Measurements from ENCODE around the gene CEP135. TPM values are rescaled to one million over a fixed set of nuclear protein-coding genes. Genes with fewer than 3 reads are reported as not detected.

CEP135 gene
- total RNA-seq, 2 experiments from 2014 or later: 21.6 to 32.7 TPM

DNA sequence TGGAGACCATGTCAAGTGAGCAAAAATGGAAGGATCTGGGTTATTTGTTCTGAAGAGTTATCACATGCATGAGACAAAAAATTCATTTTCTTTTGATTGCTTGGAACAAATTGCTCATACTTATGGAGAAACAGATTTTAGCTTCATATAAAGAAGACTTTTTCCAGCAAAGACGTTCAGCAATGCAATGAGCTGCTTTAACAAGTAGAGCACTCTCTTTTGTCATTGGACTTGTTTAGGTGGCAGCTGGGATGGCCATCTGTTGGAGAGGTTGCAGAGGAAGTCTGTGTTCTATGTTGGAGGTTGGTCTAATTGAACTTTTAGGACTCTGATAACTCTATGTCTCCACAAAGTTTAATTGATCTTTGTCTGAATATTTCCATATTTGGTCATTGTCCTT is 19.9 kb upstream of the CEP135 start:
- Histone ChIP-seq H3K79me2 (ENCODE audit: insufficient read depth, low read depth, low read length) (no peaks in the 10 kb centered on the region), H3K9me2 (ENCODE audit: insufficient read depth, low read length) (no peaks in the 10 kb centered on the region), H3K36me3 (ENCODE audit: insufficient read depth, low read length) (no peaks in the 10 kb centered on the region), H2AFZ (ENCODE audit: low read length) (no peak overlapping the region), H3K27ac (ENCODE audit: low read depth, low read length, poor library complexity, severe bottlenecking) (no peak overlapping the region), H4K20me1 (ENCODE audit: insufficient read depth, low read length) (no peaks in the 10 kb centered on the region), H3K4me2 (ENCODE audit: low read length) (no peak overlapping the region), H3K9me3 (ENCODE audit: low read length) (no peaks in the 10 kb centered on the region; the same call in 1 of the 2 replicates), H3K4me3 (ENCODE audit: low read depth, low read length, poor library complexity, severe bottlenecking) (no peak overlapping the region), H3K4me1 (ENCODE audit: insufficient read depth, low read length, poor library complexity, severe bottlenecking) (no peaks in the 10 kb centered on the region)
- no TSS peak for BruUV-seq (replicated peaks)
- DNase-seq (ENCODE audit: low spot score): no peak
- TF ChIP-seq EZH2phosphoT487 (IDR thresholded peaks at IDR 0.05; ENCODE audit: borderline replicate concordance, low read depth, low read length): no peak
- TF ChIP-seq, protein P1, sequence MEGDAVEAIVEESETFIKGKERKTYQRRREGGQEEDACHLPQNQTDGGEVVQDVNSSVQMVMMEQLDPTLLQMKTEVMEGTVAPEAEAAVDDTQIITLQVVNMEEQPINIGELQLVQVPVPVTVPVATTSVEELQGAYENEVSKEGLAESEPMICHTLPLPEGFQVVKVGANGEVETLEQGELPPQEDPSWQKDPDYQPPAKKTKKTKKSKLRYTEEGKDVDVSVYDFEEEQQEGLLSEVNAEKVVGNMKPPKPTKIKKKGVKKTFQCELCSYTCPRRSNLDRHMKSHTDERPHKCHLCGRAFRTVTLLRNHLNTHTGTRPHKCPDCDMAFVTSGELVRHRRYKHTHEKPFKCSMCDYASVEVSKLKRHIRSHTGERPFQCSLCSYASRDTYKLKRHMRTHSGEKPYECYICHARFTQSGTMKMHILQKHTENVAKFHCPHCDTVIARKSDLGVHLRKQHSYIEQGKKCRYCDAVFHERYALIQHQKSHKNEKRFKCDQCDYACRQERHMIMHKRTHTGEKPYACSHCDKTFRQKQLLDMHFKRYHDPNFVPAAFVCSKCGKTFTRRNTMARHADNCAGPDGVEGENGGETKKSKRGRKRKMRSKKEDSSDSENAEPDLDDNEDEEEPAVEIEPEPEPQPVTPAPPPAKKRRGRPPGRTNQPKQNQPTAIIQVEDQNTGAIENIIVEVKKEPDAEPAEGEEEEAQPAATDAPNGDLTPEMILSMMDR (conservative IDR thresholded peaks at IDR 0.05; ENCODE audit: low read length): no peak
- ChIA-PET POLR2A (interaction anchor here (0.7 to 1.1 kb wide), 3 partner anchors 11 to 478 kb away, joined by 3 to 4 read pairs (median 3); no protein-coding TSS in a partner anchor), CTCF (ENCODE audit: unreplicated experiment) (no interaction called here)
- intact Hi-C loops (cut with micrococcal nuclease; ENCODE audit: unreplicated experiment): no loop called here

DNA sequence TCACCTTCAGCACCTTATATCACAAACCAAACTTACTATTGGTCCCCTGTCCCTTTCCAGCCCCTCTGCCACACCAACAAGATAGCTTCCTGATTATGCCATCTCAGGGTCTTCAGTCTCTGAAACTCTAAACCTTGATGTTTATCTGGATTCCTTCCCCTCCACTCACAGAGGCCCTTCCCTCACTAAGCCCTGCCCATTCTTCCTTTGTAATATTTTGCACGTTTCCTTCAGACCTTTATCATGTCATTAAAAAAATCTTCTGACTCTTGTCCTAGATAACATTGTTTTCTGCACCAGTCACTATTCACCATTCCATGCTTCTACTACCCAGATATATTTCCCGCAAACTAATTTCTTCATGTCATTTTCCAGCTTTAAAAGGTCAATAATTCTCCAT is 17.7 kb upstream of the CEP135 start:
- no peak overlapping the region for H2AFZ ChIP-seq (ENCODE audit: low read length)
- TF ChIP-seq, protein P1 (conservative IDR thresholded peaks at IDR 0.05; ENCODE audit: low read length): no peak
- TF ChIP-seq EZH2phosphoT487 (IDR thresholded peaks at IDR 0.05; ENCODE audit: borderline replicate concordance, low read depth, low read length): no peak
- DNase-seq (ENCODE audit: low spot score): no peak
- no peaks in the 10 kb centered on the region for H3K79me2 ChIP-seq (ENCODE audit: insufficient read depth, low read depth, low read length)
- H3K4me1 ChIP-seq (ENCODE audit: insufficient read depth, low read length, poor library complexity, severe bottlenecking): no peaks in the 10 kb centered on the region
- H3K9me2 ChIP-seq (ENCODE audit: insufficient read depth, low read length): no peaks in the 10 kb centered on the region
- H3K4me2 ChIP-seq (ENCODE audit: low read length): no peak overlapping the region
- peaks cover 6% of the 10 kb centered on the region; the same call in 1 of the 2 replicates for H3K9me3 ChIP-seq (ENCODE audit: low read length)
- ChIA-PET POLR2A (interaction anchor here (0.9 kb wide), 1 partner anchor 9 kb away, joined by 4 read pairs; no protein-coding TSS in a partner anchor), CTCF (ENCODE audit: unreplicated experiment) (no interaction called here)
- no peaks in the 10 kb centered on the region for H3K36me3 ChIP-seq (ENCODE audit: insufficient read depth, low read length)
- intact Hi-C loops (cut with micrococcal nuclease; ENCODE audit: unreplicated experiment): no loop called here
- BruUV-seq (replicated peaks): no TSS peak
- H3K4me3 ChIP-seq (ENCODE audit: low read depth, low read length, poor library complexity, severe bottlenecking): no peak overlapping the region
- H4K20me1 ChIP-seq (ENCODE audit: insufficient read depth, low read length): no peaks in the 10 kb centered on the region
- H3K27ac ChIP-seq (ENCODE audit: low read depth, low read length, poor library complexity, severe bottlenecking): no peak overlapping the region

DNA sequence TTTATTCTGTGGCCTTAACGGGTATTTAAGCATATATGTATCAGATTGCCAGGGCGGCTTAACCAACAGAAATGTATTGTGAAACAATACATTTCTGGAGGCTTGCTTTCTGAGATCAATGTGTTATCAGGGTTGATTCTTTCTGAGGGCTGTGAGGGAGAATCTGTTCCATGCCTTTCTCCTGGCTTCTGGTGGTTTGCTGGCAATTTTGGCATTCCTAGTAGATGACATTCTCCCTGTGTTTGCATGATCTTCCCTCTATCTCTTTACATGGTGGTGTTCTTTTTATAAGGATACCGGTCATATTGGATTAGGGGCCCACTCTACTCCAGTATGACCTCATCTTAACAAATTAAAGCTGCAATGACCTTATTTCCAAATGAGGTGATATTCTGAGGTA is 16.9 kb upstream of the CEP135 start:
- BruUV-seq (replicated peaks): no TSS peak
- TF ChIP-seq, protein P1 (conservative IDR thresholded peaks at IDR 0.05; ENCODE audit: low read length): no peak
- no peak for TF ChIP-seq EZH2phosphoT487 (IDR thresholded peaks at IDR 0.05; ENCODE audit: borderline replicate concordance, low read depth, low read length)
- CTCF ChIA-PET (ENCODE audit: unreplicated experiment): no interaction called here

More for the DNA sequence above, 16.9 kb upstream of the CEP135 start:
- Histone ChIP-seq H3K36me3 (ENCODE audit: insufficient read depth, low read length) (no peaks in the 10 kb centered on the region), H3K4me2 (ENCODE audit: low read length) (no peak overlapping the region), H3K4me1 (ENCODE audit: insufficient read depth, low read length, poor library complexity, severe bottlenecking) (no peaks in the 10 kb centered on the region), H4K20me1 (ENCODE audit: insufficient read depth, low read length) (no peaks in the 10 kb centered on the region), H3K9me2 (ENCODE audit: insufficient read depth, low read length) (no peaks in the 10 kb centered on the region), H3K4me3 (ENCODE audit: low read depth, low read length, poor library complexity, severe bottlenecking) (no peak overlapping the region), H3K9me3 (ENCODE audit: low read length) (peaks cover 9% of the 10 kb centered on the region), H2AFZ (ENCODE audit: low read length) (no peak overlapping the region), H3K79me2 (ENCODE audit: insufficient read depth, low read depth, low read length) (no peaks in the 10 kb centered on the region), H3K27ac (ENCODE audit: low read depth, low read length, poor library complexity, severe bottlenecking) (no peak overlapping the region)
- POLR2A ChIA-PET: interaction anchor here (1.4 kb wide), 1 partner anchor 11 kb away, joined by 8 read pairs; no protein-coding TSS in a partner anchor
- DNase-seq (ENCODE audit: low spot score): no peak
- intact Hi-C loops (cut with micrococcal nuclease; ENCODE audit: unreplicated experiment): no loop called here

Measured in OCI-LY7 (cell line).